Neural cell (in vitro differentiated cells): Measurements from ENCODE around the gene ARL14EPL. TPM values are rescaled to one million over a fixed set of nuclear protein-coding genes. Genes with fewer than 3 reads are reported as not detected.
A peak's percentile ranks its signal among the peaks of the same experiment; 100 is the strongest.

ENCODE experiments used
- H2AFZ ChIP-seq: fragments of 200-600, 300-800 bp; sonication (generic), shearing (Covaris generic); 2 replicates; pipeline ENCODE4 v1.6.0; 2014; ENCODE audit warnings: low read depth, mild to moderate bottlenecking, antibody characterized with exemption, low read length, moderate library complexity
- H3F3A ChIP-seq: fragments of 200-600 bp; shearing (Covaris generic); 2 replicates; pipeline ENCODE4 v1.6.1; 2016; ENCODE audit warnings: mild to moderate bottlenecking, moderate library complexity, mixed read lengths, antibody characterized with exemption, low read length; ENCODE audit not compliant: insufficient read depth, poor library complexity, severe bottlenecking
- H3K27ac ChIP-seq: fragments of 200-600, 300-800 bp; sonication (generic), shearing (Covaris generic); 2 replicates; pipeline ENCODE4 v1.5.1; 2014; ENCODE audit warnings: mild to moderate bottlenecking, low read length, moderate library complexity
- H3K27me3 ChIP-seq: fragments of 300-800, 200-600 bp; sonication (generic), shearing (Covaris generic); 2 replicates; pipeline ENCODE4 v1.6.0; 2014; ENCODE audit warnings: mild to moderate bottlenecking, low read depth, low read length, moderate library complexity; ENCODE audit not compliant: insufficient read depth
- H3K36me3 ChIP-seq: fragments of 300-800, 200-600 bp; sonication (generic), shearing (Covaris generic); 2 replicates; pipeline ENCODE4 v1.5.1; 2014; ENCODE audit warnings: mild to moderate bottlenecking, antibody characterized with exemption, low read length, moderate library complexity; ENCODE audit not compliant: insufficient read depth
- H3K4me2 ChIP-seq: fragments of 300-800, 200-600 bp; sonication (generic), shearing (Covaris generic); 2 replicates; pipeline ENCODE4 v1.6.0; 2014; ENCODE audit warnings: mild to moderate bottlenecking, low read length
- H3K4me3 ChIP-seq: fragments of 300-800, 200-600 bp; sonication (generic), shearing (Covaris generic); 2 replicates; pipeline ENCODE4 v1.5.1; 2014; ENCODE audit warnings: mild to moderate bottlenecking, low read length, moderate library complexity
- H3K79me2 ChIP-seq: fragments of 200-600 bp; shearing (Covaris generic); replicated peaks from 2 replicates; pipeline ENCODE4 v1.6.0; 2014; ENCODE audit warnings: mild to moderate bottlenecking, low read length, moderate library complexity; ENCODE audit not compliant: insufficient read depth
- H3K9ac ChIP-seq: fragments of 300-800, 200-600 bp; sonication (generic), shearing (Covaris generic); 2 replicates; pipeline ENCODE4 v1.6.1; 2016; ENCODE audit warnings: mild to moderate bottlenecking, low read length, mixed read lengths
- H3K9me2 ChIP-seq: fragments of 200-600 bp; shearing (Covaris generic); 2 replicates; pipeline ENCODE4 v1.6.1; 2016; ENCODE audit warnings: mild to moderate bottlenecking, low read length, mixed read lengths; ENCODE audit not compliant: insufficient read depth
- H3K9me3 ChIP-seq: fragments of 200-600, 300-800 bp; sonication (generic), shearing (Covaris generic); 2 replicates; pipeline ENCODE4 v1.6.1; 2016; ENCODE audit warnings: mild to moderate bottlenecking, mixed run types, low read length, moderate library complexity, mixed read lengths
- H4K20me1 ChIP-seq: fragments of 200-600 bp; shearing (Covaris generic); 2 replicates; pipeline ENCODE4 v1.6.1; 2016; ENCODE audit warnings: mild to moderate bottlenecking, mixed run types; ENCODE audit not compliant: insufficient read depth
- CTCF ChIP-seq: fragments of 450-650 bp; IDR thresholded peaks from 2 replicates; pipeline ENCODE4 v1.5.1; 2014; ENCODE audit warnings: antibody characterized with exemption, mild to moderate bottlenecking, moderate library complexity; ENCODE audit not compliant: poor library complexity, severe bottlenecking
- EP300 ChIP-seq: fragments of 450-650 bp; conservative IDR thresholded peaks from 2 replicates; pipeline ENCODE4 v1.6.1; 2014; ENCODE audit warnings: antibody characterized with exemption, mild to moderate bottlenecking, moderate library complexity; ENCODE audit not compliant: poor library complexity, severe bottlenecking
- EZH2 ChIP-seq: fragments of 200-600, 300-800 bp; shearing (Covaris generic), sonication (generic); IDR thresholded peaks from 2 replicates; pipeline ENCODE4 v1.6.1; 2014; ENCODE audit warnings: antibody characterized with exemption, low read length, borderline replicate concordance, mild to moderate bottlenecking; ENCODE audit not compliant: insufficient read depth, poor library complexity, severe bottlenecking
- MXI1 ChIP-seq: fragments of 450-650 bp; conservative IDR thresholded peaks from 2 replicates; pipeline ENCODE4 v1.6.1; 2014; ENCODE audit warnings: antibody characterized with exemption, mild to moderate bottlenecking; ENCODE audit not compliant: poor library complexity, severe bottlenecking
- POLR2AphosphoS5 ChIP-seq: IDR thresholded peaks from 2 replicates; pipeline ENCODE4 v1.6.1; 2012
- RAD21 ChIP-seq: fragments of 450-650 bp; conservative IDR thresholded peaks from 2 replicates; pipeline ENCODE4 v1.6.1; 2014; ENCODE audit warnings: antibody characterized with exemption, mild to moderate bottlenecking, moderate library complexity
- SMC3 ChIP-seq: fragments of 450-650 bp; conservative IDR thresholded peaks from 2 replicates; pipeline ENCODE4 v1.6.1; 2014; ENCODE audit warnings: antibody characterized with exemption, mild to moderate bottlenecking, moderate library complexity; ENCODE audit not compliant: poor library complexity
- TAF1 ChIP-seq: IDR thresholded peaks from 2 replicates; pipeline ENCODE4 v1.6.1; 2012; ENCODE audit warnings: low read depth
- polyA plus RNA-seq: library from polyadenylated mRNA; depleted of rRNA; stranded (reverse); fragments of >200 nt; gene quantifications from 2 replicates; pipeline ENCODE4 v1.2.3, GENCODE V29; 2014
- TF ChIP-seq, protein P1 (sequence below): IDR thresholded peaks from 2 replicates; pipeline ENCODE4 v1.6.1; 2012; ENCODE audit warnings: borderline replicate concordance

ARL14EPL gene
- polyA plus RNA-seq, 1 donor from 2014 or later: 0.24 TPM

- Histone ChIP-seq H3K27ac (no peak overlapping the region), H3K9ac (no peak overlapping the region), H2AFZ (no peak overlapping the region), H3K9me2 (no peaks in the 10 kb centered on the region), H3K27me3 (no peaks in the 10 kb centered on the region), H3F3A (no peaks in the 10 kb centered on the region), H3K4me3 (no peak overlapping the region), H3K36me3 (no peaks in the 10 kb centered on the region), H4K20me1 (no peaks in the 10 kb centered on the region), H3K4me2 (no peak overlapping the region), H3K9me3 (no peaks in the 10 kb centered on the region), H3K79me2 (no peaks in the 10 kb centered on the region)
- TF ChIP-seq CTCF (no peak), POLR2AphosphoS5 (no peak), EP300 (no peak), MXI1 (no peak), RAD21 (no peak), EZH2 (no peak), TAF1 (no peak), SMC3 (no peak)
- TF ChIP-seq, protein P1, sequence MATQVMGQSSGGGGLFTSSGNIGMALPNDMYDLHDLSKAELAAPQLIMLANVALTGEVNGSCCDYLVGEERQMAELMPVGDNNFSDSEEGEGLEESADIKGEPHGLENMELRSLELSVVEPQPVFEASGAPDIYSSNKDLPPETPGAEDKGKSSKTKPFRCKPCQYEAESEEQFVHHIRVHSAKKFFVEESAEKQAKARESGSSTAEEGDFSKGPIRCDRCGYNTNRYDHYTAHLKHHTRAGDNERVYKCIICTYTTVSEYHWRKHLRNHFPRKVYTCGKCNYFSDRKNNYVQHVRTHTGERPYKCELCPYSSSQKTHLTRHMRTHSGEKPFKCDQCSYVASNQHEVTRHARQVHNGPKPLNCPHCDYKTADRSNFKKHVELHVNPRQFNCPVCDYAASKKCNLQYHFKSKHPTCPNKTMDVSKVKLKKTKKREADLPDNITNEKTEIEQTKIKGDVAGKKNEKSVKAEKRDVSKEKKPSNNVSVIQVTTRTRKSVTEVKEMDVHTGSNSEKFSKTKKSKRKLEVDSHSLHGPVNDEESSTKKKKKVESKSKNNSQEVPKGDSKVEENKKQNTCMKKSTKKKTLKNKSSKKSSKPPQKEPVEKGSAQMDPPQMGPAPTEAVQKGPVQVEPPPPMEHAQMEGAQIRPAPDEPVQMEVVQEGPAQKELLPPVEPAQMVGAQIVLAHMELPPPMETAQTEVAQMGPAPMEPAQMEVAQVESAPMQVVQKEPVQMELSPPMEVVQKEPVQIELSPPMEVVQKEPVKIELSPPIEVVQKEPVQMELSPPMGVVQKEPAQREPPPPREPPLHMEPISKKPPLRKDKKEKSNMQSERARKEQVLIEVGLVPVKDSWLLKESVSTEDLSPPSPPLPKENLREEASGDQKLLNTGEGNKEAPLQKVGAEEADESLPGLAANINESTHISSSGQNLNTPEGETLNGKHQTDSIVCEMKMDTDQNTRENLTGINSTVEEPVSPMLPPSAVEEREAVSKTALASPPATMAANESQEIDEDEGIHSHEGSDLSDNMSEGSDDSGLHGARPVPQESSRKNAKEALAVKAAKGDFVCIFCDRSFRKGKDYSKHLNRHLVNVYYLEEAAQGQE: no peak
These were observed 31.7 kb downstream of the ARL14EPL start for GRCh38 chr5:116063950-116064349.

- no peak overlapping the region for H2AFZ ChIP-seq
- no peaks in the 10 kb centered on the region for H3F3A ChIP-seq
- peak; percentile 89 for TF ChIP-seq RAD21
- TF ChIP-seq CTCF: peak; percentile 86
- no peak for TF ChIP-seq EZH2
- TF ChIP-seq SMC3: peak; percentile 89
- no peak for TF ChIP-seq POLR2AphosphoS5
- no peak for TF ChIP-seq EP300
- H4K20me1 ChIP-seq: no peaks in the 10 kb centered on the region
- H3K27ac ChIP-seq: no peak overlapping the region
- H3K27me3 ChIP-seq: no peaks in the 10 kb centered on the region
- no peak overlapping the region for H3K4me3 ChIP-seq
- no peaks in the 10 kb centered on the region for H3K79me2 ChIP-seq
- H3K9ac ChIP-seq: no peak overlapping the region
- no peak overlapping the region for H3K4me2 ChIP-seq
- no peaks in the 10 kb centered on the region for H3K9me3 ChIP-seq
- no peaks in the 10 kb centered on the region for H3K36me3 ChIP-seq
- H3K9me2 ChIP-seq: no peaks in the 10 kb centered on the region
These were observed 35.9 kb downstream of the ARL14EPL start for GRCh38 chr5:116068028-116068632.
